Measurements from ENCODE around the gene MSI2. TPM values are rescaled to one million over a fixed set of nuclear protein-coding genes. Genes with fewer than 3 reads are reported as not detected.

MSI2 gene
- total and polyA plus RNA-seq, 12 donors: 25.5 to 135 (median 121) TPM

- no peak for TF ChIP-seq CTCF (IDR thresholded peaks at IDR 0.05)
- Histone ChIP-seq H3K4me3 (no peak overlapping the region), H3K36me3 (no peaks in the 10 kb centered on the region), H3K27me3 (no peaks in the 10 kb centered on the region), H3K4me1 (peaks cover 10 to 51% (median 25%) of the 10 kb centered on the region in 9 donors), H3K27ac (peak overlapping the region in 9 of 10 donors; percentile 54 to 85 (median 77)), H3K9me3 (no peaks in the 10 kb centered on the region)
- WGBS, 2 donors: 97 to 99% methylated on average over 6 of the region's 6 CpGs
- intact Hi-C loops (cut with DNase I): no loop called here
- ATAC-seq: no peak
- DNase-seq: no peak
These were observed 74.3 kb downstream of the MSI2 start for GRCh38 chr17:57330587-57330986.

GRCh38 chr17:57331423-57331822 is 75.1 kb downstream of the MSI2 start:
- TF ChIP-seq CTCF (IDR thresholded peaks at IDR 0.05): no peak
- DNase-seq (no peak), ATAC-seq (peak in 7 of 8 donors; percentile 18 to 52 (median 34))
- no peaks in the 10 kb centered on the region for H3K36me3 ChIP-seq
- H3K27me3 ChIP-seq: no peaks in the 10 kb centered on the region
- no peak overlapping the region for H3K4me3 ChIP-seq
- 60 to 68% methylated on average over 9 of the region's 9 CpGs for WGBS, 2 donors
- intact Hi-C loops (cut with DNase I): no loop called here
- peaks cover 10 to 51% (median 25%) of the 10 kb centered on the region in 9 donors for H3K4me1 ChIP-seq
- no peaks in the 10 kb centered on the region for H3K9me3 ChIP-seq
- H3K27ac ChIP-seq: peak overlapping the region in 7 of 10 donors; percentile 22 to 85 (median 77)

- H3K4me1 ChIP-seq: peaks cover 5 to 49% (median 23%) of the 10 kb centered on the region in 9 donors
- TF ChIP-seq CTCF (IDR thresholded peaks at IDR 0.05): no peak
- no peak for DNase-seq
These were observed 76.2 kb downstream of the MSI2 start for GRCh38 chr17:57332501-57332900.

GRCh38 chr17:57335195-57335792 is 79.0 kb downstream of the MSI2 start:
- Histone ChIP-seq H3K9me3 (no peaks in the 10 kb centered on the region), H3K27ac (no peak overlapping the region), H3K27me3 (no peaks in the 10 kb centered on the region), H3K4me3 (no peak overlapping the region), H3K36me3 (no peaks in the 10 kb centered on the region), H3K4me1 (peaks cover under 1 to 36% (median 18%) of the 10 kb centered on the region in 9 donors)
- ATAC-seq (no peak), DNase-seq (no peak)
- intact Hi-C loops (cut with DNase I): no loop called here
- TF ChIP-seq CTCF (IDR thresholded peaks at IDR 0.05): no peak
- 86 to 89% methylated on average over 7 of the region's 7 CpGs for WGBS, 2 donors

More at GRCh38 chr17:57332501-57332900, 76.2 kb downstream of the MSI2 start:
- Histone ChIP-seq H3K4me3 (no peak overlapping the region), H3K27ac (peak overlapping the region in 1 of 10 donors; percentile 85), H3K9me3 (no peaks in the 10 kb centered on the region), H3K27me3 (no peaks in the 10 kb centered on the region), H3K36me3 (no peaks in the 10 kb centered on the region)
- no peak for ATAC-seq
- WGBS, 2 donors: 93 to 94% methylated on average over 5 of the region's 5 CpGs
- intact Hi-C loops (cut with DNase I): no loop called here
